NCI-H146 (cell line): Measurements from ENCODE around the gene ENHO.

Experiments used
- DNase-seq: peaks from one replicate; lab custom pipeline; 2025; lab: John Stamatoyannopoulos, UW

ENHO gene

DNA sequence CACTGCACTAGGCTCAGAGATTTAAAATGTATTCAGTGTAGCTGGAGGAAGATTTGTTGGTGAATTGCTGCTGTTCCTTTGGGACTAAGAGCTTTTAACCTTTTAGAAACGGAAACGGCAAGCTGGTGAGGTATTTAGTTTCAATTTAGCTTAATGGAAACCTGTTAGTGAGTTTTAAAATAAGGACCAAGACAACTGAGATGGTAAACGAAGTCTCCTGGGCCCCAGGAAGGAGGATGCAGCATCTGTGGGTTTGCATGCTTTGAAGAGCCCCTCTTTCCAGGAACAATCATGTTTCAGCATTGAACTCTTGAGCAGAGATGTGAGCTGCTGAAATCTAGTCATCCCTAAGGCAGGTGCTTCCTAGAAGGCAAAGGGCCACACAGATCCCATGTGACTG, 47.7 kb downstream of the ENHO start:
- no peak for DNase-seq
